DOHH2 (cell line): Measurements from ENCODE around the gene ALOX12.

Source experiments
- H3F3A ChIP-seq: fragments of 200-600 bp; sonication (generic), shearing (Covaris generic); 2 replicates; pipeline ENCODE4 v1.6.0; 2016; ENCODE audit warnings: antibody characterized with exemption, mild to moderate bottlenecking; ENCODE audit not compliant: control insufficient read depth, insufficient read depth
- H3K27ac ChIP-seq: fragments of 200-600 bp; sonication (generic); 2 replicates; pipeline ENCODE4 v1.5.1; 2014; ENCODE audit warnings: low read depth, mild to moderate bottlenecking, low read length, moderate library complexity
- H3K27me3 ChIP-seq: fragments of 200-600 bp; sonication (generic); 2 replicates; pipeline ENCODE4 v1.6.1; 2014; ENCODE audit warnings: mild to moderate bottlenecking, low read length, mixed read lengths; ENCODE audit not compliant: control insufficient read depth
- H3K36me3 ChIP-seq: fragments of 200-600 bp; sonication (generic); 2 replicates; pipeline ENCODE4 v1.6.1; 2014; ENCODE audit warnings: mild to moderate bottlenecking, low read length, moderate library complexity, mixed read lengths; ENCODE audit not compliant: control insufficient read depth
- H3K4me1 ChIP-seq: fragments of 200-600 bp; sonication (generic); 2 replicates; pipeline ENCODE4 v1.6.1; 2014; ENCODE audit warnings: mild to moderate bottlenecking, low read length, mixed read lengths; ENCODE audit not compliant: control insufficient read depth
- H3K4me2 ChIP-seq: fragments of 200-600 bp; sonication (generic); 2 replicates; pipeline ENCODE4 v1.6.0; 2014; ENCODE audit warnings: mild to moderate bottlenecking, low read length, moderate library complexity
- H3K4me3 ChIP-seq: fragments of 200-600 bp; sonication (generic); 2 replicates; pipeline ENCODE4 v1.5.1; 2014; ENCODE audit warnings: mild to moderate bottlenecking, low read length, mixed read lengths
- H3K79me2 ChIP-seq: fragments of 200-600 bp; sonication (generic); 2 replicates; pipeline ENCODE4 v1.6.1; 2014; ENCODE audit warnings: mild to moderate bottlenecking, low read length, mixed read lengths; ENCODE audit not compliant: control insufficient read depth
- H3K9me2 ChIP-seq: fragments of 200-600 bp; sonication (generic); replicated peaks from 2 replicates; pipeline ENCODE4 v1.6.1; 2014; ENCODE audit warnings: mild to moderate bottlenecking, low read length, mixed read lengths; ENCODE audit not compliant: control insufficient read depth
- H3K9me3 ChIP-seq: fragments of 200-600 bp; sonication (generic); 2 replicates; pipeline ENCODE4 v1.6.1; 2014; ENCODE audit warnings: antibody characterized with exemption, low read length, mixed read lengths; ENCODE audit not compliant: control insufficient read depth, insufficient read depth
- H4K20me1 ChIP-seq: fragments of 200-600 bp; sonication (generic); 2 replicates; pipeline ENCODE4 v1.6.0; 2014; ENCODE audit warnings: low read depth, mild to moderate bottlenecking, antibody characterized with exemption, low read length, moderate library complexity; ENCODE audit not compliant: control insufficient read depth, insufficient read depth
- EZH2phosphoT487 ChIP-seq: fragments of 200-600 bp; sonication (generic); IDR thresholded peaks from 2 replicates; pipeline ENCODE4 v1.6.1; 2017; ENCODE audit warnings: borderline replicate concordance, mild to moderate bottlenecking, antibody characterized with exemption, low read length, moderate library complexity, mixed read lengths
- TF ChIP-seq, protein P1 (sequence below): fragments of 200-600 bp; sonication (generic); IDR thresholded peaks from one replicate; pipeline ENCODE4 v1.5.1; 2014; ENCODE audit warnings: antibody characterized with exemption, mild to moderate bottlenecking, low read depth, low read length; ENCODE audit not compliant: poor library complexity, severe bottlenecking

ALOX12 gene, protein sequence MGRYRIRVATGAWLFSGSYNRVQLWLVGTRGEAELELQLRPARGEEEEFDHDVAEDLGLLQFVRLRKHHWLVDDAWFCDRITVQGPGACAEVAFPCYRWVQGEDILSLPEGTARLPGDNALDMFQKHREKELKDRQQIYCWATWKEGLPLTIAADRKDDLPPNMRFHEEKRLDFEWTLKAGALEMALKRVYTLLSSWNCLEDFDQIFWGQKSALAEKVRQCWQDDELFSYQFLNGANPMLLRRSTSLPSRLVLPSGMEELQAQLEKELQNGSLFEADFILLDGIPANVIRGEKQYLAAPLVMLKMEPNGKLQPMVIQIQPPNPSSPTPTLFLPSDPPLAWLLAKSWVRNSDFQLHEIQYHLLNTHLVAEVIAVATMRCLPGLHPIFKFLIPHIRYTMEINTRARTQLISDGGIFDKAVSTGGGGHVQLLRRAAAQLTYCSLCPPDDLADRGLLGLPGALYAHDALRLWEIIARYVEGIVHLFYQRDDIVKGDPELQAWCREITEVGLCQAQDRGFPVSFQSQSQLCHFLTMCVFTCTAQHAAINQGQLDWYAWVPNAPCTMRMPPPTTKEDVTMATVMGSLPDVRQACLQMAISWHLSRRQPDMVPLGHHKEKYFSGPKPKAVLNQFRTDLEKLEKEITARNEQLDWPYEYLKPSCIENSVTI

DNA sequence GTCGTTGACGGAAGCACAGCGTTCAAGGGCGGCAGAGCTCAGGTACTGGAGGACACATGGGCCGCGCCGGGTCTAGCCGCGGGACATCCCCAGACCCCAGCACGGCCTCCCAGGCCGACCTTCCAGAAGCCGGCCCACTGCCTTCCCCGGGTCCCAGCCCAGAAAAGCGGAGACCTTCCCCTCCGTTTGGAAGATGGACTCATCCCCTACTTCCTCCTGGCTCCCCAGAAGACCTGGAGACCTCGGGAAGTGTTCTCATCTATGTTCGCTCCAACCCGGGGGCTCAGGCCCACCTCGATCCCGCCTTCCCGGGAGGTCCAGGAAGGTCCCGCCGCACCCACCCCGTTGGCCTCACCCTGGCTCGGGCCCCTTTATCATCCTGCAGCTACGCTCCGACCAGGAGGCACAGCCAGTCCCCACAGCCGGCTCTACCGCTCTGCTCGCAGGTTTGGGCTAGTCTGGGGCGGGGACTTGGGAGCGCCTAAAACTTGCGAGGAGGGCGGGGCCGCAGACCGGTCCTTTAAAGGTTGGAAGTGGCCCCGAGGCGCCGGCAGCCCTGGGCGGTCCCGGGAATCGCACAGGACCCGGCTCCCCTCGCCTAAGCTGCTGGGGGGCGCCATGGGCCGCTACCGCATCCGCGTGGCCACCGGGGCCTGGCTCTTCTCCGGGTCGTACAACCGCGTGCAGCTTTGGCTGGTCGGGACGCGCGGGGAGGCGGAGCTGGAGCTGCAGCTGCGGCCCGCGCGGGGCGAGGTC lies at the start of gene ALOX12:
ALOX12 (plus strand) TSS at position 550 of the 756 bp plus-strand sequence; CDS start at position 619, 69 bp downstream.
- H3K4me2 ChIP-seq, result no peak within 1 kb of the TSS

DNA sequence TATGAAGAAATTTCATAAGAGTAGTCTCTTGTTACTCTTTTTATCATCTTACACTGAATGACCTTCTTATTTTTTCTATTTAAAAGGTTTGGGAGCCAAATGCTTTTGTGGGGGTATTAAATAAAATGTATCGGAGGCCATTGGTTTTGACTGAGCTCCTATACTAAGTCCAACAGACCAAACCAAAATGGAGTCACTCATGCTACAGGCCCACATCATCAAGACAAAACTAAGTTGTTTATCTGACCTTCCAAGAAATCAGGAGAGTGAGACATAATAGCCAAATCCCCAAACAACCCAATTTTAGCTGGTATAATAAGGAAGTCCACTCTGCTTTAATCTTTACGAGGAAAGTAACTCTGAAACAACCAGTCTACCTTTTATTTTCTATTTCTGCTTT lies 48.1 kb upstream of the ALOX12 start:
- Histone ChIP-seq H3K4me3 (no peak overlapping the region), H3K9me3 (no peaks in the 10 kb centered on the region), H3K27me3 (peaks cover 3% of the 10 kb centered on the region; the same call in 1 of the 2 replicates), H3K4me2 (no peak overlapping the region), H4K20me1 (no peaks in the 10 kb centered on the region), H3K27ac (no peak overlapping the region), H3K9me2 (no peaks in the 10 kb centered on the region), H3K79me2 (no peaks in the 10 kb centered on the region), H3K4me1 (no peaks in the 10 kb centered on the region), H3F3A (no peaks in the 10 kb centered on the region), H3K36me3 (no peaks in the 10 kb centered on the region)
- TF ChIP-seq, protein P1, sequence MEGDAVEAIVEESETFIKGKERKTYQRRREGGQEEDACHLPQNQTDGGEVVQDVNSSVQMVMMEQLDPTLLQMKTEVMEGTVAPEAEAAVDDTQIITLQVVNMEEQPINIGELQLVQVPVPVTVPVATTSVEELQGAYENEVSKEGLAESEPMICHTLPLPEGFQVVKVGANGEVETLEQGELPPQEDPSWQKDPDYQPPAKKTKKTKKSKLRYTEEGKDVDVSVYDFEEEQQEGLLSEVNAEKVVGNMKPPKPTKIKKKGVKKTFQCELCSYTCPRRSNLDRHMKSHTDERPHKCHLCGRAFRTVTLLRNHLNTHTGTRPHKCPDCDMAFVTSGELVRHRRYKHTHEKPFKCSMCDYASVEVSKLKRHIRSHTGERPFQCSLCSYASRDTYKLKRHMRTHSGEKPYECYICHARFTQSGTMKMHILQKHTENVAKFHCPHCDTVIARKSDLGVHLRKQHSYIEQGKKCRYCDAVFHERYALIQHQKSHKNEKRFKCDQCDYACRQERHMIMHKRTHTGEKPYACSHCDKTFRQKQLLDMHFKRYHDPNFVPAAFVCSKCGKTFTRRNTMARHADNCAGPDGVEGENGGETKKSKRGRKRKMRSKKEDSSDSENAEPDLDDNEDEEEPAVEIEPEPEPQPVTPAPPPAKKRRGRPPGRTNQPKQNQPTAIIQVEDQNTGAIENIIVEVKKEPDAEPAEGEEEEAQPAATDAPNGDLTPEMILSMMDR, result no peak
- TF ChIP-seq EZH2phosphoT487, result no peak

More for the DNA sequence above, at the start of gene ALOX12:
- TF ChIP-seq, protein P1, result no peak
- no peak for TF ChIP-seq EZH2phosphoT487
- H3K79me2 ChIP-seq, result no peaks in the 10 kb centered on the region
- no peaks in the 10 kb centered on the region for H4K20me1 ChIP-seq
- H3K27ac ChIP-seq, result no peak within 1 kb of the TSS
- H3K9me3 ChIP-seq, result no peaks in the 10 kb centered on the region
- no peaks in the 10 kb centered on the region; the same call in 1 of the 2 replicates for H3K4me1 ChIP-seq
- no peaks in the 10 kb centered on the region for H3K27me3 ChIP-seq
- H3K9me2 ChIP-seq, result no peaks in the 10 kb centered on the region
- no peak within 1 kb of the TSS for H3K4me3 ChIP-seq
- peaks cover 3% of the 10 kb centered on the region; the same call in 1 of the 2 replicates for H3F3A ChIP-seq
- H3K36me3 ChIP-seq, result peaks cover 14% of the 10 kb centered on the region; the same call in 1 of the 2 replicates

DNA sequence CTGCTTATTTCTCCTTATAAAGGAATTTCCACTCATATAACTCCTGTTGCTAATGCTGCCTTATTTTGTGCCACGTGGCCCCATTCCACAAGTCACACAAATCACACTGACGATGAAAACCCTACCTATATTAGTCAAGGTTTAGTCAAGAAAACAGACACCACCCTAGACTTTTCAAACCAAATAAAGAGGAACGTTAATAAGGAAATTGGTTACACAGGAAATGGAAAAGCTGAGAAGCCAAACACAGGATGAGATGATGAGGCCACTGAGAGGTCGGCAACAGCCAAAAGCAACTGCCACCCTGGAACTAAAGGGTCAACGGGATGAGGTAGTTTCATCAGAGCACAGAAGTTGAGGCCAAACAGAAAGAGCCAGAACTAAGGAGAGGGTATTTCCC lies 47.3 kb upstream of the ALOX12 start:
- no peak overlapping the region for H3K4me2 ChIP-seq

More for the DNA sequence above, 47.3 kb upstream of the ALOX12 start:
- no peaks in the 10 kb centered on the region for H3K9me3 ChIP-seq
- H4K20me1 ChIP-seq, result no peaks in the 10 kb centered on the region
- peaks cover 3% of the 10 kb centered on the region; the same call in 1 of the 2 replicates for H3K27me3 ChIP-seq
- H3K9me2 ChIP-seq, result no peaks in the 10 kb centered on the region
- no peak overlapping the region for H3K27ac ChIP-seq
- no peaks in the 10 kb centered on the region for H3K79me2 ChIP-seq
- no peaks in the 10 kb centered on the region for H3K36me3 ChIP-seq
- no peak overlapping the region for H3K4me3 ChIP-seq
- H3K4me1 ChIP-seq, result no peaks in the 10 kb centered on the region
- no peaks in the 10 kb centered on the region for H3F3A ChIP-seq
- no peak for TF ChIP-seq EZH2phosphoT487
- TF ChIP-seq, protein P1, result no peak
